GM03348 (cell line): Measurements from ENCODE around the gene RNASE12.
A peak's percentile ranks its signal among the peaks of the same experiment; 100 is the strongest.
"Not testable (repeated sequence)": the region's sequence is repeated elsewhere in the genome, so short reads cannot be mapped to it uniquely, and the experiment has no call there.

Experiments used
- DNase-seq: peaks from one replicate; pipeline ENCODE4 v3.0.0; 2012; ENCODE audit warnings: low spot score

The RNASE12 gene

GRCh38 chr14:20591235-20591634, at the start of gene RNASE12:
TSS of gene RNASE12 (minus strand) at chr14:20591376. CDS start at chr14:20590723, 653 bp downstream.
- no peak for DNase-seq

GRCh38 chr14:20632831-20633691, 41.9 kb upstream of the RNASE12 start:
- peak; percentile 68 for DNase-seq

- no peak for DNase-seq
These were observed 41.3 kb upstream of the RNASE12 start for GRCh38 chr14:20632448-20632830.

GRCh38 chr14:20631880-20632389, 40.8 kb upstream of the RNASE12 start:
- DNase-seq: peak; percentile 71

- DNase-seq: peak; percentile 18
These were observed 40.1 kb upstream of the RNASE12 start for GRCh38 chr14:20631023-20631879.

- DNase-seq: no peak
These were observed 39.3 kb upstream of the RNASE12 start for GRCh38 chr14:20630340-20631022.

- no peak for DNase-seq
These were observed 37.1 kb upstream of the RNASE12 start for GRCh38 chr14:20628063-20628854.

GRCh38 chr14:20627346-20628027, 36.3 kb upstream of the RNASE12 start:
- DNase-seq: no peak

- no peak for DNase-seq
These were observed 35.1 kb upstream of the RNASE12 start for GRCh38 chr14:20626274-20626673.

GRCh38 chr14:20624495-20625070, 33.4 kb upstream of the RNASE12 start:
- peak; percentile 74 for DNase-seq

GRCh38 chr14:20623798-20624197, 32.6 kb upstream of the RNASE12 start:
- no peak for DNase-seq

GRCh38 chr14:20622816-20623291, 31.7 kb upstream of the RNASE12 start:
- DNase-seq: no peak

- DNase-seq: no peak
These were observed 29.8 kb upstream of the RNASE12 start for GRCh38 chr14:20620798-20621478.

GRCh38 chr14:20619688-20620087, 28.5 kb upstream of the RNASE12 start:
- not testable (repeated sequence) for DNase-seq

- no peak for DNase-seq
These were observed 27.1 kb upstream of the RNASE12 start for GRCh38 chr14:20618271-20618749.

- no peak for DNase-seq
These were observed 26.2 kb upstream of the RNASE12 start for GRCh38 chr14:20617138-20618003.

GRCh38 chr14:20615996-20616395, 24.8 kb upstream of the RNASE12 start:
- DNase-seq: no peak
